WTC11 (cell line): ENCODE data around the gene NDUFS2. TPM values are rescaled to one million over a fixed set of nuclear protein-coding genes. Genes with fewer than 3 reads are reported as not detected.

Experiments
- ATAC-seq: fragments of 200-7000 bp; cut with Tn5 transposase; 2 replicates; pipeline ENCODE4 v1.10.0; 2021; ENCODE audit warnings: mild to moderate bottlenecking, moderate library complexity
- CTCF ChIA-PET: fragments of 300-600 bp; sonication (Branson Sonifier 250); formaldehyde crosslinking; loops from one replicate; lab custom pipeline; 2021; ENCODE audit warnings: antibody characterized with exemption; lab: Charles Lee
- POLR2A ChIA-PET: fragments of 350-600 bp; sonication (Branson Sonifier 250); formaldehyde crosslinking; loops from one replicate; lab custom pipeline; 2021; ENCODE audit warnings: antibody characterized with exemption; lab: Charles Lee
- DNase-seq: peaks from one replicate; pipeline ENCODE4 v3.0.0; 2021; ENCODE audit warnings: low spot score
- H3K27ac Mint-ChIP-seq: 2 replicates; pipeline ENCODE4 v1.8.0; 2021; ENCODE audit warnings: mixed read lengths
- H3K27me3 Mint-ChIP-seq: 2 replicates; pipeline ENCODE4 v1.8.0; 2021; ENCODE audit warnings: low read depth, mild to moderate bottlenecking, moderate library complexity, mixed read lengths
- H3K36me3 Mint-ChIP-seq: 2 replicates; pipeline ENCODE4 v1.8.0; 2021; ENCODE audit warnings: mixed read lengths
- H3K4me1 Mint-ChIP-seq: 2 replicates; pipeline ENCODE4 v1.8.0; 2022; ENCODE audit warnings: mixed read lengths
- H3K4me3 Mint-ChIP-seq: 2 replicates; pipeline ENCODE4 v1.8.0; 2021; ENCODE audit warnings: mild to moderate bottlenecking, moderate library complexity, mixed read lengths
- H3K9me3 Mint-ChIP-seq: 2 replicates; pipeline ENCODE4 v1.8.0; 2021; ENCODE audit warnings: mixed read lengths
- AFF4 ChIP-seq: sonication (generic); formaldehyde crosslinking; IDR thresholded peaks from 2 replicates; pipeline ENCODE4 v1.8.1; 2023; ENCODE audit warnings: mild to moderate bottlenecking, missing genetic modification reagents, borderline replicate concordance
- CBFB ChIP-seq: sonication (generic); formaldehyde crosslinking; IDR thresholded peaks from 2 replicates; pipeline ENCODE4 v1.8.1; 2022; ENCODE audit warnings: mild to moderate bottlenecking, low read depth, missing genetic modification reagents
- E2F4 ChIP-seq: sonication (generic); formaldehyde crosslinking; IDR thresholded peaks from 2 replicates; pipeline ENCODE4 v1.8.1; 2022; ENCODE audit warnings: low read depth, mild to moderate bottlenecking, moderate library complexity, missing genetic modification reagents, borderline replicate concordance
- ETV6 ChIP-seq: sonication (generic); formaldehyde crosslinking; IDR thresholded peaks from 2 replicates; pipeline ENCODE4 v1.8.1; 2022; ENCODE audit warnings: mild to moderate bottlenecking, missing genetic modification reagents
- FOXP1 ChIP-seq: sonication (generic); formaldehyde crosslinking; IDR thresholded peaks from 2 replicates; pipeline ENCODE4 v1.8.0; 2022; ENCODE audit warnings: missing genetic modification reagents, mild to moderate bottlenecking, moderate library complexity, borderline replicate concordance
- GRHL2 ChIP-seq: fragments of 250-450 bp; sonication (Bioruptor Pico); IDR thresholded peaks from 2 replicates; pipeline ENCODE4 v1.8.0; 2022; ENCODE audit warnings: mild to moderate bottlenecking, moderate library complexity; ENCODE audit not compliant: insufficient replicate concordance, severe bottlenecking
- HMGXB4 ChIP-seq: sonication (generic); formaldehyde crosslinking; IDR thresholded peaks from 2 replicates; pipeline ENCODE4 v1.8.1; 2023; ENCODE audit warnings: mild to moderate bottlenecking, moderate library complexity, missing genetic modification reagents
- KAT7 ChIP-seq: sonication (generic); formaldehyde crosslinking; IDR thresholded peaks from 2 replicates; pipeline ENCODE4 v1.8.1; 2023; ENCODE audit warnings: missing genetic modification reagents, mild to moderate bottlenecking, borderline replicate concordance
- NFATC4 ChIP-seq: fragments of 250-450 bp; sonication (Bioruptor Pico); IDR thresholded peaks from 2 replicates; pipeline ENCODE4 v1.9.0; 2021; ENCODE audit warnings: mild to moderate bottlenecking
- OVOL2 ChIP-seq: fragments of 250-450 bp; sonication (Bioruptor Pico); IDR thresholded peaks from 2 replicates; pipeline ENCODE4 v1.9.0; 2021; ENCODE audit warnings: mild to moderate bottlenecking, borderline replicate concordance
- RELA ChIP-seq: sonication (generic); formaldehyde crosslinking; IDR thresholded peaks from 2 replicates; pipeline ENCODE4 v1.8.1; 2022; ENCODE audit warnings: missing genetic modification reagents, mild to moderate bottlenecking, borderline replicate concordance
- SMAD4 ChIP-seq: sonication (generic); formaldehyde crosslinking; IDR thresholded peaks from 2 replicates; pipeline ENCODE4 v1.8.0; 2022; ENCODE audit warnings: mild to moderate bottlenecking, missing genetic modification reagents
- SOX15 ChIP-seq: fragments of 250-450 bp; sonication (Bioruptor Pico); IDR thresholded peaks from 2 replicates; pipeline ENCODE4 v1.9.0; 2021; ENCODE audit warnings: mild to moderate bottlenecking
- TEAD1 ChIP-seq: sonication (generic); formaldehyde crosslinking; IDR thresholded peaks from 2 replicates; pipeline ENCODE4 v1.8.0; 2022; ENCODE audit warnings: mild to moderate bottlenecking, missing genetic modification reagents
- TEAD4 ChIP-seq: sonication (generic); formaldehyde crosslinking; IDR thresholded peaks from 2 replicates; pipeline ENCODE4 v1.8.0; 2022; ENCODE audit warnings: mild to moderate bottlenecking, missing genetic modification reagents
- USF1 ChIP-seq: sonication (generic); formaldehyde crosslinking; IDR thresholded peaks from 2 replicates; pipeline ENCODE4 v1.8.0; 2022; ENCODE audit warnings: mild to moderate bottlenecking, missing genetic modification reagents
- ZBTB21 ChIP-seq: sonication (generic); formaldehyde crosslinking; IDR thresholded peaks from 2 replicates; pipeline ENCODE4 v1.8.1; 2023; ENCODE audit warnings: mild to moderate bottlenecking, missing genetic modification reagents, borderline replicate concordance
- ZNF423 ChIP-seq: fragments of 250-450 bp; sonication (Bioruptor Pico); IDR thresholded peaks from 2 replicates; pipeline ENCODE4 v2.1.2; 2022; ENCODE audit warnings: mild to moderate bottlenecking, moderate library complexity
- ZNF512 ChIP-seq: sonication (generic); formaldehyde crosslinking; IDR thresholded peaks from 2 replicates; pipeline ENCODE4 v1.8.1; 2022; ENCODE audit warnings: missing genetic modification reagents, borderline replicate concordance
- total RNA-seq: library from RNA; stranded (reverse); gene quantifications from 3 replicates; pipeline ENCODE4 v1.2.3, GENCODE V29; 2021
- TF ChIP-seq, protein P1 (sequence below): sonication (generic); formaldehyde crosslinking; IDR thresholded peaks from 2 replicates; pipeline ENCODE4 v1.8.1; 2023; ENCODE audit warnings: mild to moderate bottlenecking, missing genetic modification reagents
- TF ChIP-seq, protein P2 (sequence below): fragments of 250-450 bp; sonication (Bioruptor Pico); IDR thresholded peaks from 2 replicates; pipeline ENCODE4 v1.9.0; 2021; ENCODE audit warnings: mild to moderate bottlenecking

Gene NDUFS2
- total RNA-seq, 1 experiment from 2014 or later = 108 TPM

- no peak for TF ChIP-seq GRHL2
- TF ChIP-seq, protein P1, sequence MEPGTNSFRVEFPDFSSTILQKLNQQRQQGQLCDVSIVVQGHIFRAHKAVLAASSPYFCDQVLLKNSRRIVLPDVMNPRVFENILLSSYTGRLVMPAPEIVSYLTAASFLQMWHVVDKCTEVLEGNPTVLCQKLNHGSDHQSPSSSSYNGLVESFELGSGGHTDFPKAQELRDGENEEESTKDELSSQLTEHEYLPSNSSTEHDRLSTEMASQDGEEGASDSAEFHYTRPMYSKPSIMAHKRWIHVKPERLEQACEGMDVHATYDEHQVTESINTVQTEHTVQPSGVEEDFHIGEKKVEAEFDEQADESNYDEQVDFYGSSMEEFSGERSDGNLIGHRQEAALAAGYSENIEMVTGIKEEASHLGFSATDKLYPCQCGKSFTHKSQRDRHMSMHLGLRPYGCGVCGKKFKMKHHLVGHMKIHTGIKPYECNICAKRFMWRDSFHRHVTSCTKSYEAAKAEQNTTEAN (CRISPR knock-in tag) = no peak
- no peak for TF ChIP-seq AFF4 (CRISPR knock-in tag)
- no peak for TF ChIP-seq SMAD4 (CRISPR knock-in tag)
- TF ChIP-seq FOXP1 (CRISPR knock-in tag) = no peak
- no peak for TF ChIP-seq HMGXB4 (CRISPR knock-in tag)
- no peak for TF ChIP-seq ETV6
- TF ChIP-seq OVOL2 (CRISPR knock-in tag) = no peak
- TF ChIP-seq USF1 (CRISPR knock-in tag) = no peak
- TF ChIP-seq E2F4 (CRISPR knock-in tag) = no peak
- TF ChIP-seq NFATC4 = no peak
- TF ChIP-seq, protein P2, sequence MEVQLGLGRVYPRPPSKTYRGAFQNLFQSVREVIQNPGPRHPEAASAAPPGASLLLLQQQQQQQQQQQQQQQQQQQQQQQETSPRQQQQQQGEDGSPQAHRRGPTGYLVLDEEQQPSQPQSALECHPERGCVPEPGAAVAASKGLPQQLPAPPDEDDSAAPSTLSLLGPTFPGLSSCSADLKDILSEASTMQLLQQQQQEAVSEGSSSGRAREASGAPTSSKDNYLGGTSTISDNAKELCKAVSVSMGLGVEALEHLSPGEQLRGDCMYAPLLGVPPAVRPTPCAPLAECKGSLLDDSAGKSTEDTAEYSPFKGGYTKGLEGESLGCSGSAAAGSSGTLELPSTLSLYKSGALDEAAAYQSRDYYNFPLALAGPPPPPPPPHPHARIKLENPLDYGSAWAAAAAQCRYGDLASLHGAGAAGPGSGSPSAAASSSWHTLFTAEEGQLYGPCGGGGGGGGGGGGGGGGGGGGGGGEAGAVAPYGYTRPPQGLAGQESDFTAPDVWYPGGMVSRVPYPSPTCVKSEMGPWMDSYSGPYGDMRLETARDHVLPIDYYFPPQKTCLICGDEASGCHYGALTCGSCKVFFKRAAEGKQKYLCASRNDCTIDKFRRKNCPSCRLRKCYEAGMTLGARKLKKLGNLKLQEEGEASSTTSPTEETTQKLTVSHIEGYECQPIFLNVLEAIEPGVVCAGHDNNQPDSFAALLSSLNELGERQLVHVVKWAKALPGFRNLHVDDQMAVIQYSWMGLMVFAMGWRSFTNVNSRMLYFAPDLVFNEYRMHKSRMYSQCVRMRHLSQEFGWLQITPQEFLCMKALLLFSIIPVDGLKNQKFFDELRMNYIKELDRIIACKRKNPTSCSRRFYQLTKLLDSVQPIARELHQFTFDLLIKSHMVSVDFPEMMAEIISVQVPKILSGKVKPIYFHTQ (CRISPR knock-in tag) = no peak
- no peak for TF ChIP-seq SOX15 (CRISPR knock-in tag)
Observed at GRCh38 chr1:161174911-161175310, 27.3 kb upstream of the NDUFS2 start (continued).

DNA sequence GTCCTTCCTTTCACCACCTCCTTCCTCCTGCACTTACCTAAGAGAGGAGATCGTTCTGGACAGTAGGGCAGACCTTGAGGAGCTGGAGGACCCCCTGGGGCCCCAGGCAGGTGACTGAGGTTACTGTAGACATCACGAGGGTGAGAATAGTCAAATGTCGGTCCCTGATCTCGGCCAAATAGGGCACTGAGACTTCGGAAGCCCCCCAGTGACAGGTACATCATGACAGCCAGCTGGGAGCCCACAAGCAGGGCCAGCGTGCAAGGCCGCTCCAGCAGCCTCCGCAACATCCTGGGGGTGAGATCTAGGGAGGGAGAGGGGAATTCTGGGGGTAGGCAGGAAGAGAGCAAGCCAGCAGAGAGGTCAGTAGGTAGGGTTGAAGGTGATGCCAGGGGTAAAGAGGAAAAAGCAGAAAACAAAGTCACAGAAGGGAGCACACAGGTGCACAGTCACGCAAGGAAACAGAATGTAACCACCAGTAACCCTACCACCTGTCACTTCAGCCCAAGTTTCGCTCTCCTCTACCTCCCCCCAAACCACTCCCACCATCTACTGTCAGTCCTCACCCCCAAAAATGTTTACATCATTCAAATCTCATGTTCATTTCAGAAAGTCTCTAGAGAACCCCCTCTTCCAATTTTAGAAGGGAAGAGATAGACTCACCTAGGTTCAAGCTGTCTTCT lies 26.3 kb upstream of the NDUFS2 start:
- no peak for ATAC-seq
- POLR2A ChIA-PET = interaction anchor here (1.1 to 1.5 kb wide), 2 partner anchors 44 to 130 kb away, joined by 3 to 5 read pairs; partner anchors contain the start of gene DEDD
- no peak for TF ChIP-seq ZNF512
- no peak for TF ChIP-seq ZNF423 (CRISPR knock-in tag)
- no peak for TF ChIP-seq ZBTB21 (CRISPR knock-in tag)
- no peak for TF ChIP-seq RELA (CRISPR knock-in tag)
- no peak for TF ChIP-seq CBFB (CRISPR knock-in tag)
- no peak for TF ChIP-seq KAT7 (CRISPR knock-in tag)
- no peak for TF ChIP-seq TEAD4 (CRISPR knock-in tag)
- TF ChIP-seq TEAD1 = no peak
- H3K36me3 Mint-ChIP-seq = peaks cover 39% of the 10 kb centered on the region
- peak overlapping the region; percentile 60; the same call in 1 of the 2 replicates for H3K27ac Mint-ChIP-seq
- H3K9me3 Mint-ChIP-seq = no peaks in the 10 kb centered on the region
- CTCF ChIA-PET = interaction anchor here (1.1 to 2.5 kb wide), 5 partner anchors 8 to 104 kb away, joined by 3 to 41 read pairs (median 7); partner anchors contain the start of genes PPOX and TOMM40L
- H3K4me3 Mint-ChIP-seq = peak overlapping the region; percentile 97
- H3K27me3 Mint-ChIP-seq = no peaks in the 10 kb centered on the region
- peaks cover 20% of the 10 kb centered on the region for H3K4me1 Mint-ChIP-seq
- DNase-seq = no peak
